HG03575 (cell line): Measurements from ENCODE around the gene NRIP1.

Experiments used
- ATAC-seq: cut with Tn5 transposase; IDR thresholded peaks from one replicate; pipeline ENCODE4 v1.9.1; 2021; ENCODE audit not compliant: unreplicated experiment, insufficient number of reproducible peaks, low FRiP score; ENCODE audit errors: extremely low read depth

NRIP1 gene

DNA sequence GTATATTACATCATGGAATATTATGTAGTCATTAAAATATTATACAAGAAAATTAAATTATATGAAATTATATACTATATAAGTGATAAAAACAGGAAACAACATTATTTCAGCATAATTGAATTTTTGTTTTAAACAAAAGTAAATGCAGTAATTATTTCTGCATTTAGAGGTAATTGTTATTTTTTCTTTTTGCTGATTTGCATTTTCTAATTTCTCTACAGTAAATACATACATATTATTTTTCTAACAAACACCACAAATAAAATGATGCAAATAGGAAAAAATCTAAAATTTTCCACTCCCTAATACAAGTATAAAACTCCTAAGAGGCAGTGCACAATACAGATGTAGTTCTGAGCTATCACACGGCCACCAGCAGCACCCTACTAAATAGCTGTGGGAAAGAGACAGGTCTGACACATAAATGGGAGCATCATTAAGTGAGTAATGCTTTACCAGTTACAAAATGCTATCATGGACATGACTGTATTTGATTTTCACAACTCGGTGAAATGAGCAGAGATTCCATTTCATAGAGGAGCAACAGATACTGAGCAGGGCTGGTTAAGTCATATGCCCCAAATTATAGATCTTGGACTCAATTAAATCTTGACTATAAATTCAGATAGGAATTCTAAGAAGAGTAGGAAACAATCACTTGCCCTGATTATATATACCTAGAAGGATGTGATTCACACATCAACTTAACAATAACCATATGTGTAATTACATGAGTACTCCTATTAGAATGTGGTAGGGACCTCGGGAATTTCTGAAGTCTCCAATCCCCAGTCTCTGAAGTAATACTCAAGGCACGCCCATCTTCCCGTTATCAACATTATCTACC is 49.0 kb downstream of the NRIP1 start:
- ATAC-seq: no peak

DNA sequence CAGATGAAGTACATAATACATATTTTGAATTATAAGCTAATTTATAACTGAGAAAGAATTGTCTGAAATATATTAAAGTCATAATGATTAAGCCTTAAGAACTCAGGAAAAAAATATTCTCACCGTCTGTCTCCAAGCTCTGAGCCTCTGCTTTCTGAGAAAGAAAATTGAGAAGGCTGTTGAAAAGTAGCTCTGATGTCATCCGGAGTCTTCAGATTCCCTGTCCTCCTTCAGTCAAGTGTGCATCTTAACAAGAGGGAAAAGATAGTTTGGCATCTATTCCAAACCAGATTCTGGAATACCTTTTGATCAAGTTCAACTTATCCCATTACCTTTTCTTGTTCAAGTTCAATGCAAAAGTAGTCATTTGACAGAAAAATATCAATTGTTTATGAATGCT is 50.6 kb downstream of the NRIP1 start:
- ATAC-seq: no peak

GRCh38 chr21:15011967-15012366 is 52.8 kb downstream of the NRIP1 start:
- no peak for ATAC-seq

- no peak for ATAC-seq
Observed at GRCh38 chr21:15010645-15011044, 54.2 kb downstream of the NRIP1 start.

DNA sequence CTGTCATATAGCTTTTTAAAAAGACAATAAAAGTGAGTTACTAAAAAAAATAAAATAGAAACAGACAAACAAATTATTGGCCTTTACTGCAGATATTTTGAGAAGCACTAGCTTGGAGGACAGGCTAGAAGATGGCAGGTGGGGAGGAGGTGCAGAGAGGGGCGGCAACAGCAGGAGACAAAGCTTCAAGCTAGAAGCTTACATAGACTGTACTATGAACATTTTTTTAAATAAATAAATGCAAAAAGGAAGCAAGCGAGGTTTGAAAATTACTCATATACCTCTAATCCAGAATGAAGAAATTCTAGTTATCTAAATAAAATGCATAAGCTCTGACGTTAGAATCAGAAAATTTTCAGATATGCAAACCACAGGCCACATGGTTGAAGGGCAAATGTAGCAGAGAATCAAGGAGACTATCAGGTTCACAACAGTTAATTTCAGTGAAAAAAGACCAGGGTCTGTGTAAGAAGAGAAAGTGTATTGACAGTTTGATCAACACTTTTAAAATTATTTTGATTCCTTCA is 54.9 kb downstream of the NRIP1 start:
- ATAC-seq: no peak

GRCh38 chr21:15007716-15008296 is 57.0 kb downstream of the NRIP1 start:
- ATAC-seq: no peak

DNA sequence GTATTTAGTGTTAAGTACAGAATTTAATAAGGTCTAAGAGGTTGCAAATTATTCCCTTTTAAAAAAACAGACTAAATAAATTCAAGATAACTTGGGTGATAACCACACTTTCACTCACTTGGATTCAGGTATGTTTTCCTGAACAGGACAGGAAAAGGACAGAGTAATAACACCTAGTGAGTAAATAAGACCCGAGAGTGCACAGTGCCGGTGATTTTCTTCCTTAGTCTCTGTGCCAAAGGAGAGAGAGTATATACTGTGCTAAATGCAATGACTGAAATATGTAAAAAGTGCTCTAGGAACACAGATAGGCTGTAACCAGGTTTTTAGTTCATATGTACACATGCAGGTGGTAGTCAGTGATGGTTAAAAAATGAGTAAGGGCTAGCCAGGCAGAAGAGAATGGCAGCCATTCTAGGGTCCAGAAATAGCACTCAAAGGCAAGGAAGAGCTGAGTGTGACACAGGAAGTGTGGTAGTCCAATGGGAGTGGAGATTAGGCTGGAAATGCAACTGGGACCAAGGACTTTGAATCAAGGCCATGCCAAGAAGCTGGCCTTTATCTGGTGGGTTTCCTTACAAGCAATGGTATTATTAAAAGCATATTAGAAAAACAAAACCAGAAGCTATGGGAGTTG is 58.1 kb downstream of the NRIP1 start:
- no peak for ATAC-seq

GRCh38 chr21:15005391-15005790 is 59.4 kb downstream of the NRIP1 start:
- no peak for ATAC-seq

DNA sequence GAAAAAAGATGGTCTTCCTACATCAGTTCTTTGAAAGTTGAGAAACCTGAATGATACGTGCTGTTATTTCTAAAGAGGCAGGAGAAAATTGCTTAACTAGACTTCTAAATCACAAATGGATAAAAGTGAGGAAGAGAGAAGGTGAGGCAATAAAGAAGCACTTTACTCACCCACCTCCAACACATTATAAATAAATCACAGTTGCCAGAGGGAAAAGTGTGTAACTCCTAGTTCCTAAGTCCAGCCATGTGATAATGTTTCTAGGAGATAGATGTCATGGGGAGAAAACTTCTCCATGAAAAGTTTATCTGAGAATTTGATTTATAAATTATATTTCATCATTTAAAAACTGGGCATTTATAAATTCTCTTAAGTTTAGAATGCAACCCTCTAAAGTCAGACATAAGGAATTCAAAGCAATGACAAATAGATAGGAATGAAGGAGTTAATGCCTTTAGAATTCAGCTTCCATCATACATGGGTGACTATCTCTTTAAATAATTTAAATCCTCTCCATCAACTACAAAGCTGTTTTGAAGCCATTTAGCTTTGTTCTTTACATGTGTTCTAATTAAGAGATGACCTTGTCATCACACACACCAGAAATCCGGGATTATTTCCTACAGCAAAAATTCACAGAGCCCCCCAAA is 60.0 kb downstream of the NRIP1 start:
- ATAC-seq: no peak

DNA sequence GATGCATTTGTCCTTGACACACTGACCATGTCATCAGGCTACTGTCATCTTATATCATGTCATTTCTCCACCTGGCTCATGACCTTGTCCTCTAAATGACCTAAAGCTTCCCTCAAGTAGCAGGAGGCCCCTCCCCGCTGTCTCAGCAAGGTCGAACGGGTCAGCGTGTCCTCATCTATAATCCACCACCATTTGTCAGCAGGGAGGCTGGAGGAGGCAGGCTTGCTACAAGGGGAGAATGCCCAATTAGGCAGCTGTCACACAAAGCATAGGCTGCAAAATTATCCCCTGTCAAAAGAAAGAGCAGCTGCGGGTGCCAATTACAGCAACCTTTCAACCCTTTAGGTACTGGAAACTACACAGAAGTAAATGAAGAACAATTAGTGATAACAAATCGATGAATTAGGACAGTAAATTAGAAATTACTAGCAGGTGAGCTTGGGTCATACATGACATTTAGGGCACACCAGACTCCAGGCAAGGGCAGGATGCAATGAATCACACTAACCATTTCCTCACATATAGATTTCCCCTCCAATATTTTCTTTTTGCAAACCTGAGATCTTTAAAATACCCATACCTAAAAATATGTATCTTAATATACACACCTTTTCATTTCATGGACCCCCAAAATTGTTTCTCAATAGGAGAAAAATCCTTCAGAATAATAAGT is 61.2 kb downstream of the NRIP1 start:
- ATAC-seq: no peak

GRCh38 chr21:15001857-15002606 is 62.8 kb downstream of the NRIP1 start:
- ATAC-seq: peak; percentile 86

GRCh38 chr21:15001113-15001512 is 63.7 kb downstream of the NRIP1 start:
- no peak for ATAC-seq

- no peak for ATAC-seq
Observed at GRCh38 chr21:15000081-15000480, 64.7 kb downstream of the NRIP1 start.

GRCh38 chr21:14998784-14999183 is 66.0 kb downstream of the NRIP1 start:
- ATAC-seq: no peak

GRCh38 chr21:14998336-14998735 is 66.5 kb downstream of the NRIP1 start:
- ATAC-seq: no peak

DNA sequence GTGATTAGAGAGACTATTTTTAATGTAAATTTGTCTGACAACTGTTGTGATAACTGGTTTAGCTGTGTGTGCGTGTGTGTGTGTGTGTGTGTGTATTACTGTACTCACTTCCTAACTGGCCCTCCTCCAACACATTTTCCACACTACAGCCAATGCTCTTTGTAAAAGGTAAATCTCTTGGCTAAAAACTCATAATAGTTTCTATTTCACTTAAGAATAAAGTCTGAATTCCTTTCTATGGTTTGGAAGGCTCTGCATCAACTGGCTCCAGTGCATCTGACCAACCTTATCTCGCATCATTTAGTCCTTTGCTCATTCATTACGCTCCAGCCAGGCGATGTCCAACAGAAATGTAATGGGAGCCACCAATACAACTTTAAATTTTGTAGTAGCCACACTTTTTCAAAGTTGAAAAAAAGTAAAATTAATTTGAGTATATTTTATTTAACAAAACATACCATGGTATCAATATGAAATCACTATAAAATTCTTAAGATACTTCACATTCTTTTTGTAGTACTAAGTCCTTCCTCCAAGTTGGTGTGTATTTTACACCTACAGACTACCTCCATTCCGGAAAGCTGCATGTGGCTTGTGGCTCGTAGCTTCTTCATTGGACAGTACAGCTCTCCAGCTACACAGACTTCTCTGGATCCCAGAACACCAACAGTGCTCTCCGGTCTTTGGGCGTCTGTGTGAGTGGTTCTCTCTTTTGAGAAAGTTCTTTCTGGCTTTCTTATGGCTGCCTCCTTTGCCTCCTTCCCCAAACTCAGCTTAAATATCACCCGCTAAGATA is 68.9 kb downstream of the NRIP1 start:
- ATAC-seq: no peak

DNA sequence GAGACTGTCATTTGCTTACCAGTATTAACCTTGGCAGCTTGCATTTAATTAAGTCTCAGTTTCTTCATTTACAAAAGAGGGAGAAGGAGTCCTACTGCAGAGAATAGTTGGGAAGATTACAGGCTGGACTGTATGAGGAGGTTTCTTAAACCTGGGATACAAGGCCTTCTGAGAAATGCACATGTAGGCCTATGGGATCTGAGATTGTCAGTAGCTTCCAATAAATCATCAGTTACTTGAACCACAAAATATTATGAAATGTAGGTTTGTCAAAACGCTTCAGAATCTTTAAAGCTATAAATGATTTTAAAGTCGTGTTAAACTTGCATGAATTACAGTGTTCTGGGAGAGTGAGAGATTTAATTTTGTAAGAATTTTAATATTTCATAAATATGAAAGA is 69.6 kb downstream of the NRIP1 start:
- no peak for ATAC-seq

DNA sequence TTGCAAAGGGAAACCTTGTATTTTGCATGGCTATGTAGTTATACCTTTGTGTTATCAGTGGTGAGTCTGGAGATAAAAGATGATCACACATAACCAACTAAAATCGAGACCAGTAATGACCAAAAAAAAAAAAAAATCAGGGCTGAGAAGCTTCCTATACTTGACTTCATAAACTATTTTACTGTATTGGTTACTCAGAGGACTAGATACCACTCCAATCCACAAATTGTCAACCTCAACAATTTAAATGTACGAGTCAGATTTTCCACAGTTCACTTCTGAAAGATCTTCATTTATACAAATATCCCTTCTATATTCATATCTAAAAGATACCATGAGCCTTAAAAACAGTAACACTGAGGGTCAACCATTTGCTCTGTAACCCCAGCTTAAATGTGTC is 71.7 kb downstream of the NRIP1 start:
- no peak for ATAC-seq
